GM18526 (cell line): ENCODE measurements around the gene PDK3.

Source experiments
- POLR2A ChIP-seq: IDR thresholded peaks from 3 replicates; pipeline ENCODE4 v1.6.1; 2011; ENCODE audit not compliant: insufficient read length; ENCODE audit errors: extremely low read depth

The PDK3 gene

DNA sequence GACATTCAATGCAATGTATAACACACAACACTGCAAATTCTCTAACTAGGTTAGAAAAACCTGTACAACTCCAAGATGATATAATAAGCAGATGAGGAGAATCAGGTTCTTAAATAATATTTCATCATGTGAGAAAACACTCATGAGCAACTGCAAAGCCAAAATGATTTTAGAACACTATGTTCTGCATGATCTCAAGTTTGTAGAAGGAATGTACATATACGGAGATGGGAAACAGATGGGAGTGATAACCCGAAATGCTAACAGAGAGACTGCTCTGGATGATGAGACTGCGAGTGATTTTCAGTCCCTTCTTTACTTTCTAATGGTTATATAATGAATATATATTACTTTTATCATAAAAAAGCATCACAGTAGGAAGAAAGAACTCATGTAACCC lies 101.2 kb downstream of the PDK3 start:
- no peak for TF ChIP-seq POLR2A

DNA sequence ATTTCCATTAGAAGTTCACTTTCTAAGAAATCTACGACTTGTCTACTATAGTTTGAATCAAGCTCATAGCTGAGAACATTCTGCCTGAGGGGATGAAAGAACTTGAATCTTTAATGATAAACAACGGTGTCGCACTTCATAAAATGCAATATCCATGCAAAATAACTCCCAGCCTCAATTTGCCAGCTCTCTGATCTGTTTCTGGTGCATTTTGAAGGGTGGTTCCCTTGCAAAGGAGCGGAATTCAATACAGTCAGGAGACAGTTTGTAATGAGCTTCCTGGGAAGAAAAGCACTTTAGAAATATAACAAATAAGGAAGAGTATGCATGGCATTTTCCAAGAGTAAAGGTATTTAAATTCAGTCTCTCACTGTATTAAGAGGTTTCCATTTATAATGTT lies 102.1 kb downstream of the PDK3 start:
- TF ChIP-seq POLR2A = no peak

DNA sequence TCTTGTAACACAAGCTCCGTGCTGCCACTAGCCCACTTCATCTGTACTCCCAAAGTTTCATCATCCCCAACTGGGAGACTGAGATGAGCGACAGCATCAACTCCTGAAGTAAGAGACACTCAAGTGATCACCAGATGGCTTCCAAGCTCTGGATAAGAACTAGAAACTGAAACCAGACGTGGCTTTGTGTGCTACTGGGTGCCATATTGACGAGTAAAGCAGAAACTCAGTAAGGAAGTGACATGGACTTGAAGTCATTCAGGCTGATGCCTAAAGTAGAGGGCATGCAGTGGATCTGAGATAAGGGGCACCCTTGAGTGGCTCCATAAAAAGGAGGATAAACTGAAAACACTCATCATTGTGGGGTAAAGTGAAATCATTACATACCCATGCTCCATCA lies 109.7 kb downstream of the PDK3 start:
- no peak for TF ChIP-seq POLR2A

DNA sequence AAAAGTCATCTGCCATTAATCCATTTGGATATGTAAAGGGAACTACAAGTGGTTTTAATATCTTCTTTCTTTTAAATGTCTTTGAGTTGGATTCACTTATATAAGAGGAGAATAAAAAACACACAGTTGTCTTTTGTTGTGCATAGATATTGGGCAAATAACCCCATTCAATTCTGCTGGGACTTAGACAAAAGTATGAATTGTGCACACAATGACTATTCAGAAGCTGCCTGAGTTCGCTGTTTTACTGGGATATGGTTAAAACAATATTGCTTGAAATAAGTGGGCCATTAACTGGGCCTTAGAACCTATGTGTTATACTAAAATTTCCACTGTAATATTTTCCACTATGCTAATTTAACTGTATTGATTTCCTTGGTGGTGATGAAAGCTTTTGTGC lies 110.4 kb downstream of the PDK3 start:
- TF ChIP-seq POLR2A = no peak

DNA sequence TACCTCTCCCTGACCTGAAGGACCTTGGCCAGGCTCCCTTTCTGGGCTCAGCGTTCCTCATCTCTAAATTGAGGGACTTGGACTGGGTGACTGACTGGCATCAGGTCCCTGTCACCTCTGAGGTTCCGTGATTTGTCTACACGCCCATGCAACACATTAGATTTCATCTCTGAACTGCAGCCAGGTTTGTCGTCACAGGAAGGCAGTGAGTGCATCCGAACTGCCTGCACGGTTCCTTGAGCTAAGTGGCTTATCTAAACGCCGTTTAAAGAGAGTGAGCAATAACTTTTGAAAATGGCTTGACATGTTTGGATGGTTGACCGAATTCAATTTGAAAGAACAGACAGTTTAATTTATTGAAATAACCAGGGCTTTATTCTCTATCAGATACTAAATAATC lies 112.0 kb downstream of the PDK3 start:
- no peak for TF ChIP-seq POLR2A
